Measurements from ENCODE around the gene C2orf68.

DNA sequence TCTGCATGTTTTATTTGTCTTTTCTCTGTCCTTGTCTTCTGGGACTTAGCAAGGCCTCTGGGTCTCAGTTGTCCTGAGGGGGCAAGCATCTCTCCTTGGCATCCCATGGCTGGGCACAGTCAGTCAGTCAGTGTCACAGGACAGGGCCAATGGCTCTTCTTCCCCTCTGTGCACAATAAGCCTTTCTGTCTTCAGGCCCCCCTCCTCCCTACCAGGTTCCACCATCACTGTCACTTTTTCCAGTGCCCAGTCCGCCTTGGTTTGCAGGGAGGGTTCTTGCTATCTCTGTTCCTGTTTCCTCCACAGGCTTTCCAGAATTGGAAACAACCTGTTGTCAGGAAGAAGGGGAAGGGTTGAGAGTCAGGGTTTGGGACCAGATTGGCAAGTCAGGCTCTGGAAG is 29.4 kb downstream of the C2orf68 start:
- TF ChIP-seq CTCF (IDR thresholded peaks at IDR 0.05), result no peak
- TF ChIP-seq POLR2AphosphoS5 (IDR thresholded peaks at IDR 0.05), result no peak
- TF ChIP-seq POLR2A (IDR thresholded peaks at IDR 0.05), result no peak
- TF ChIP-seq EP300 (IDR thresholded peaks at IDR 0.05), result no peak

All from gastroesophageal sphincter (tissue), 3 donors.